CD14-positive monocyte (primary cell): Measurements from ENCODE around the gene PDE4D. TPM values are rescaled to one million over a fixed set of nuclear protein-coding genes. Genes with fewer than 3 reads are reported as not detected.

Experiments
- DNase-seq, 3 donors: peaks; one replicate each; pipeline ENCODE4 v3.0.0-alpha.2; 2011 to 2022
- H2AFZ ChIP-seq: 2 replicates; pipeline ENCODE4 v1.6.0; 2012; ENCODE audit warnings: mild to moderate bottlenecking, low read depth, low read length, inconsistent platforms; ENCODE audit not compliant: insufficient read depth, poor library complexity, severe bottlenecking
- H3K27ac ChIP-seq, 2 donors: 1 replicate in 1 of 2; 2 replicates in 1 of 2; pipeline ENCODE4 v1.5.1; 2012 to 2013; ENCODE audit warnings: low read length in 2 of 2, control low read depth in 1 of 2, inconsistent platforms in 1 of 2, low read depth in 1 of 2, mild to moderate bottlenecking in 1 of 2
- H3K27me3 ChIP-seq, 2 donors: one replicate each; pipeline versions ENCODE4 v1.6.0 to v1.6.1; 2011 to 2013; ENCODE audit warnings: low read length in 2 of 2; ENCODE audit not compliant: control insufficient read depth in 2 of 2, insufficient read depth in 2 of 2
- H3K36me3 ChIP-seq, 2 donors: replicated peaks in 1 of 2; 1 replicate in 1 of 2; 2 replicates in 1 of 2; pipeline versions ENCODE4 v1.5.1 to v1.6.1; 2012 to 2013; ENCODE audit warnings: low read length in 2 of 2, control low read depth in 1 of 2, inconsistent platforms in 1 of 2, mild to moderate bottlenecking in 1 of 2; ENCODE audit not compliant: insufficient read depth in 2 of 2, control insufficient read depth in 1 of 2
- H3K4me1 ChIP-seq, 2 donors: 1 replicate in 1 of 2; 2 replicates in 1 of 2; pipeline versions ENCODE4 v1.5.1 to v1.6.1; 2012 to 2013; ENCODE audit warnings: low read length in 2 of 2, control low read depth in 1 of 2, inconsistent platforms in 1 of 2, mild to moderate bottlenecking in 1 of 2, moderate library complexity in 1 of 2; ENCODE audit not compliant: insufficient read depth in 2 of 2, control insufficient read depth in 1 of 2
- H3K4me2 ChIP-seq: replicated peaks from 2 replicates; pipeline ENCODE3; 2012; ENCODE audit warnings: low read length, moderate library complexity, mild to moderate bottlenecking; ENCODE audit not compliant: poor library complexity, severe bottlenecking; ENCODE audit errors: extremely low read depth
- H3K4me3 ChIP-seq, 3 experiments: fragments of 200-600 bp in 1 of 3; sonication (generic) in 1 of 3; replicated peaks in 1 of 3; 1 replicate in 2 of 3; 2 replicates in 1 of 3; pipeline ENCODE4 v1.5.1; 2011 to 2013; ENCODE audit warnings: low read length in 3 of 3, mild to moderate bottlenecking in 3 of 3, control low read depth in 2 of 3, low read depth in 2 of 3, inconsistent platforms in 1 of 3, moderate library complexity in 1 of 3
- H3K79me2 ChIP-seq: 2 replicates; pipeline ENCODE4 v1.6.0; 2012; ENCODE audit warnings: mild to moderate bottlenecking, control low read depth, inconsistent platforms, low read length, moderate library complexity; ENCODE audit not compliant: insufficient read depth
- H3K9ac ChIP-seq: 2 replicates; pipeline ENCODE4 v1.6.0; 2017; ENCODE audit warnings: low read length, mild to moderate bottlenecking; ENCODE audit not compliant: insufficient read depth, poor library complexity, severe bottlenecking
- H3K9me3 ChIP-seq, 2 donors: replicated peaks in 1 of 2; 1 replicate in 1 of 2; 2 replicates in 1 of 2; pipeline versions ENCODE4 v1.5.1 to v1.6.1; 2012 to 2013; ENCODE audit warnings: low read length in 2 of 2, control low read depth in 1 of 2; ENCODE audit not compliant: control insufficient read depth in 1 of 2, insufficient read depth in 1 of 2
- H4K20me1 ChIP-seq: 2 replicates; pipeline ENCODE4 v1.6.0; 2012; ENCODE audit warnings: mild to moderate bottlenecking, low read length, control low read depth, moderate library complexity; ENCODE audit not compliant: insufficient read depth
- H3K27ac Mint-ChIP-seq, 7 donors: one replicate each; pipeline ENCODE4 v1.8.0; 2020; ENCODE audit warnings: mild to moderate bottlenecking in 7 of 7, mixed read lengths in 7 of 7, moderate library complexity in 6 of 7, inconsistent platforms in 2 of 7
- H3K27me3 Mint-ChIP-seq, 3 donors: one replicate each; pipeline ENCODE4 v1.8.0; 2021 to 2022; ENCODE audit warnings: low read depth in 3 of 3, mild to moderate bottlenecking in 3 of 3, mixed read lengths in 3 of 3, moderate library complexity in 3 of 3, inconsistent platforms in 1 of 3
- H3K36me3 Mint-ChIP-seq, 2 donors: one replicate each; pipeline ENCODE4 v1.8.0; 2020; ENCODE audit warnings: mixed read lengths in 2 of 2, inconsistent platforms in 1 of 2, mild to moderate bottlenecking in 1 of 2
- H3K4me1 Mint-ChIP-seq: one replicate; pipeline ENCODE4 v1.8.0; 2020; ENCODE audit warnings: mild to moderate bottlenecking, mixed read lengths
- H3K4me3 Mint-ChIP-seq, 2 donors: one replicate each; pipeline ENCODE4 v1.8.0; 2020; ENCODE audit warnings: mild to moderate bottlenecking in 2 of 2, mixed read lengths in 2 of 2, moderate library complexity in 1 of 2
- H3K9me3 Mint-ChIP-seq, 7 donors: one replicate each; pipeline ENCODE4 v1.8.0; 2020 to 2022; ENCODE audit warnings: mixed read lengths in 7 of 7, mild to moderate bottlenecking in 6 of 7, moderate library complexity in 6 of 7, inconsistent platforms in 2 of 7
- CTCF ChIP-seq: fragments of 200-600 bp; IDR thresholded peaks from one replicate; pipeline ENCODE4 v1.8.0; 2022; ENCODE audit warnings: antibody characterized with exemption, mild to moderate bottlenecking
- WGBS: methylation state at CpG from one replicate; pipeline ENCODE4 v1.1.5; 2013; ENCODE audit warnings: missing lambda C conversion rate; ENCODE audit not compliant: insufficient coverage; 5-methylcytosine and 5-hydroxymethylcytosine counted together
- intact Hi-C, 2 donors: fragments of 100-400 bp; cut with micrococcal nuclease; formaldehyde crosslinking; loops; one replicate each; pipeline versions ENCODE4 v1.15.0 to v1.15.1; 2023
- polyA plus RNA-seq, 3 donors: library from polyadenylated mRNA; depleted of rRNA in 1 of 3; unstranded in 2 of 3; stranded (reverse) in 1 of 3; fragments of 300-500 nt in 2 of 3; fragments of >200 nt in 1 of 3; fragmentation: Illumina TruSeq in 2 of 3; gene quantifications; 1 replicate in 2 of 3; 2 replicates in 1 of 3; pipeline ENCODE4 v1.2.3, GENCODE V29; 2012 to 2021

The PDE4D gene
- polyA plus RNA-seq, 3 donors: 1.9 to 3.4 (median 2.8) TPM

GRCh38 chr5:59107692-59108091 lies 785.8 kb downstream of the PDE4D start:
- no peaks in the 10 kb centered on the region for H3K9me3 ChIP-seq
- Mint-ChIP-seq H3K27me3 (no peaks in the 10 kb centered on the region), H3K9me3 (peaks cover 0 to 4% (median 1%) of the 10 kb centered on the region in 7 donors), H3K4me1 (peaks cover 4% of the 10 kb centered on the region), H3K27ac (no peak overlapping the region), H3K4me3 (no peak overlapping the region), H3K36me3 (peaks cover 0 to 2% of the 10 kb centered on the region in 2 donors)
- WGBS: 100% methylated on average over 1 of the region's 2 CpGs
- TF ChIP-seq CTCF: no peak
- H3K79me2 ChIP-seq: no peaks in the 10 kb centered on the region
- H3K4me1 ChIP-seq: no peaks in the 10 kb centered on the region
- no peak overlapping the region for H3K9ac ChIP-seq
- no peaks in the 10 kb centered on the region for H3K36me3 ChIP-seq
- H3K27me3 ChIP-seq: no peaks in the 10 kb centered on the region
- H2AFZ ChIP-seq: no peak overlapping the region
- no peak overlapping the region for H3K27ac ChIP-seq
- H3K4me2 ChIP-seq: no peak overlapping the region
- DNase-seq: no peak
- H3K4me3 ChIP-seq: no peak overlapping the region
- intact Hi-C loops: no loop called here
- H4K20me1 ChIP-seq: no peaks in the 10 kb centered on the region

GRCh38 chr5:59104400-59105127 lies 789.0 kb downstream of the PDE4D start:
- H3K36me3 ChIP-seq: no peaks in the 10 kb centered on the region
- no peak overlapping the region for H3K9ac ChIP-seq
- H3K36me3 Mint-ChIP-seq: peaks cover 0 to 2% of the 10 kb centered on the region in 2 donors
- no peaks in the 10 kb centered on the region for H3K27me3 Mint-ChIP-seq
- H3K9me3 Mint-ChIP-seq: no peaks in the 10 kb centered on the region
- H3K4me1 ChIP-seq: no peaks in the 10 kb centered on the region
- H3K79me2 ChIP-seq: no peaks in the 10 kb centered on the region
- H3K4me3 ChIP-seq: no peak overlapping the region
- no peak for TF ChIP-seq CTCF
- no peaks in the 10 kb centered on the region for H3K27me3 ChIP-seq
- H3K9me3 ChIP-seq: no peaks in the 10 kb centered on the region
- H3K4me3 Mint-ChIP-seq: no peak overlapping the region
- H3K27ac ChIP-seq: no peak overlapping the region
- H3K4me2 ChIP-seq: no peak overlapping the region
- intact Hi-C loops: no loop called here
- no peak for DNase-seq
- peaks cover 2% of the 10 kb centered on the region for H3K4me1 Mint-ChIP-seq
- no peak overlapping the region for H3K27ac Mint-ChIP-seq
- no peaks in the 10 kb centered on the region for H4K20me1 ChIP-seq
- WGBS: 80% methylated on average over 2 of the region's 9 CpGs
- no peak overlapping the region for H2AFZ ChIP-seq
